Kidney epithelial cell (primary cell): ENCODE results near the gene RFFL. TPM values are rescaled to one million over a fixed set of nuclear protein-coding genes. Genes with fewer than 3 reads are reported as not detected.
"Not testable (repeated sequence)": the region's sequence is repeated elsewhere in the genome, so short reads cannot be mapped to it uniquely, and the experiment has no call there.

Experiments used
- DNase-seq: peaks from one replicate; pipeline ENCODE4 v3.0.0-alpha.2; 2010; ENCODE audit warnings: low read depth
- H3K27me3 ChIP-seq: 2 replicates; pipeline ENCODE4 v1.6.0; 2011; ENCODE audit warnings: low read length; ENCODE audit not compliant: control insufficient read depth, insufficient read depth
- H3K36me3 ChIP-seq: 2 replicates; pipeline ENCODE4 v1.5.1; 2011; ENCODE audit warnings: low read length; ENCODE audit not compliant: control insufficient read depth, insufficient read depth
- H3K4me3 ChIP-seq: 2 replicates; pipeline ENCODE4 v1.5.1; 2011; ENCODE audit warnings: low read depth, mild to moderate bottlenecking, control low read depth, low read length
- CTCF ChIP-seq: IDR thresholded peaks from 2 replicates; pipeline ENCODE4 v1.5.1; 2011; ENCODE audit warnings: mild to moderate bottlenecking, moderate library complexity, low read length, control low read depth, inconsistent platforms; ENCODE audit not compliant: insufficient read depth, poor library complexity, severe bottlenecking
- total RNA-seq: library from RNA; depleted of rRNA; stranded (reverse); fragments of >200 nt; gene quantifications from 2 replicates; pipeline ENCODE4 v1.2.3, GENCODE V29; 2015

The RFFL gene, protein sequence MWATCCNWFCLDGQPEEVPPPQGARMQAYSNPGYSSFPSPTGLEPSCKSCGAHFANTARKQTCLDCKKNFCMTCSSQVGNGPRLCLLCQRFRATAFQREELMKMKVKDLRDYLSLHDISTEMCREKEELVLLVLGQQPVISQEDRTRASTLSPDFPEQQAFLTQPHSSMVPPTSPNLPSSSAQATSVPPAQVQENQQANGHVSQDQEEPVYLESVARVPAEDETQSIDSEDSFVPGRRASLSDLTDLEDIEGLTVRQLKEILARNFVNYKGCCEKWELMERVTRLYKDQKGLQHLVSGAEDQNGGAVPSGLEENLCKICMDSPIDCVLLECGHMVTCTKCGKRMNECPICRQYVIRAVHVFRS
- 13.8 and 14.1 TPM in 2 replicates for total RNA-seq

DNA sequence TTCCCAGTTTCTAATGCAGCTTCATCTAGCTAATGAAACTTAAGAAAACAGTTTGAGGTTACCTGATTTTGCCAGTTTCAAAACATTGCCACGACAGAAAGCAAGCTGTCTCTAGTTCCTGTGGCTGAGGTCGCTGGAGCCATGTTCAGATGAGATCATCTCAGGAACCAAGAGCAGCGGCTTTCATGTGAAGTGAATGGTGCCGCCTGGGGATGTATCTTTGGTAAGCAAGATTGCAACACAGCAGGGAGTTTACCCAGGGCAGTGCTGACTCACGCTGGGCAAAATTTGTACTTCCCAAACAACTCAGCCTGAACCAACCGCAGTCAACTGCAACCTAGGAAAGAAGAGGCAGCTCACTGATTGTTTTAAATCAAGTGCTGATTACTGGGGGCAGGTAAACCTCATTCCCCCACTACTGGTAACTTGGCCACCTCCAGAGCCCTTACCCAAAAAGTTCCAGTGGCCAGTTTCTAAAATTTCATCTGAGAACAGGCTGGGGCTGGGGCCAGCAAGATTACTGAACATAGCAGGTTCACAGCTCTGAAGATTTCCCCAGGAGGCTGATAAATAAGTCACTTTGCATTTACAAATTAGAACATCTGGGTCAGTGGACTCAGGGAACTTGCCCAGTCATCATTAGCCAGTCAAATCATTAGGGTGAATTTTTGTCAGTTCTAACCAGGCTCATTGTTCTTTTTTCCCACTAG, at the start of gene RFFL:
Gene RFFL, minus strand, starts transcription at position 194 of the 710 bp plus-strand sequence. CDS start 37,154 bp downstream, outside the sequence.
- Histone ChIP-seq H3K4me3 (no peak within 1 kb of the TSS), H3K27me3 (no peaks in the 10 kb centered on the region), H3K36me3 (no peaks in the 10 kb centered on the region)
- DNase-seq = peak; percentile 99
- TF ChIP-seq CTCF = peak; percentile 25

DNA sequence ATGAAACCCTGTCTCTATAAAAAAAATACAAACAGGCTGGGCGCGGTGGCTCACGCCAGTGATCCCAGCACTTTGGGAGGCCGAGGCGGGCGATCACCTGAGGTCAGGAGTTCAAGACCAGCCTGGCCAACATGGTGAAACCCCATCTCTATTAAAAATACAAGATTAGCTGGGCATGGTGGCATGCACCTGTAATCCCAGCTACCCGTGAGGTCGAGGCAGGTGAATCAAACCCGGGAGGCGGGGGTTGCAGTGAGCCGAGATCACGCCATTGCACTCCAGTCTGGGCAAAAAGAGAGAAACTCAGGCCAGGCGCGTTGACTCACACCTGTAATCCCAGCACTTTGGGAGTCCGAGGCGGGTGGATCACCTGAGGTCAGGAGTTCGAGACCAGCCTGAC, 47.3 kb upstream of the RFFL start:
- not testable (repeated sequence) for H3K36me3 ChIP-seq, DNase-seq

GRCh38 chr17:35104844-35105450, 41.4 kb upstream of the RFFL start:
- TF ChIP-seq CTCF = no peak
- no peaks in the 10 kb centered on the region for H3K36me3 ChIP-seq
- no peak for DNase-seq

More for the DNA sequence above, 47.3 kb upstream of the RFFL start:
- not testable (repeated sequence) for H3K27me3 ChIP-seq, H3K4me3 ChIP-seq

DNA sequence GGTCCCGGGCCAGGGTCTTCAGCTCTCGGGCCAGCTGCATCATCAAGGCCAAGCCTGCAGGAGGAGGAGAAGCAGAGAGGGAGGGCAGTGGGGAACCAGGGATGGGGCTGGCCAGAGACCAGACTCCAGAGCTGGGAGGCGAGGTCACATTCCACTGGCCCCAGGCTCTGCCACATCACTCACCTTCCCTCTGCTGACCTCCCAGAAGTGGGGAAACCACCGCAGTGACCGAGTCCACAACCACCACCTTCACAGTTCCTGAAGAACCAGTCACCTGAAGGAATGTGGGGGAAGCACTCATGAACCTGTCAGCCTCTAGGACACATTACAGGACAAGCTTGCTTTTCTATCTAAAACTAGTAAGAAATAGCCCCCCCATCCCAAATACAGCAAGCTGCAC, 39.8 kb upstream of the RFFL start:
- H3K36me3 ChIP-seq = no peaks in the 10 kb centered on the region
- DNase-seq = no peak
- no peak overlapping the region for H3K4me3 ChIP-seq
- TF ChIP-seq CTCF = no peak
- no peaks in the 10 kb centered on the region for H3K27me3 ChIP-seq

More at GRCh38 chr17:35104844-35105450, 41.4 kb upstream of the RFFL start:
- no peaks in the 10 kb centered on the region for H3K27me3 ChIP-seq
- no peak overlapping the region for H3K4me3 ChIP-seq

DNA sequence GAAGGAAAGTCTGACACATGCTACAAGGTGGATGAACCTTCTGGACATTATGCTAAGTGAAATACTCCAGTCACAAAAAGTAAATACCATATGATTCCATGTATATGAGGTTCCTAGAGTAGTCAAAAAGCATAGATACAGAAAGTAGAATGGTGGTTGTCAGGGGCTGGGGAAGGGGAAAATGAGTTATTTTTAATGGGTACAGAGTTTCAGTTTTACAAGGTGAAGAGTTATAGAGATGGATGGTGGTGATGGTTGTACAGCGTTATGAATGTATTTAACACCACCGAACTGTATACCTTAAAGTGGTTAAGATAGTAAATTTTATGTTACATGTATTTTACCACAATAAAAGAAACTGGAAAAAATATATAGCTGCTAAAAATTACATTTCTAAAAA, 38.2 kb upstream of the RFFL start:
- TF ChIP-seq CTCF = no peak
- no peak for DNase-seq
- Histone ChIP-seq H3K4me3 (no peak overlapping the region), H3K36me3 (no peaks in the 10 kb centered on the region), H3K27me3 (no peaks in the 10 kb centered on the region)

DNA sequence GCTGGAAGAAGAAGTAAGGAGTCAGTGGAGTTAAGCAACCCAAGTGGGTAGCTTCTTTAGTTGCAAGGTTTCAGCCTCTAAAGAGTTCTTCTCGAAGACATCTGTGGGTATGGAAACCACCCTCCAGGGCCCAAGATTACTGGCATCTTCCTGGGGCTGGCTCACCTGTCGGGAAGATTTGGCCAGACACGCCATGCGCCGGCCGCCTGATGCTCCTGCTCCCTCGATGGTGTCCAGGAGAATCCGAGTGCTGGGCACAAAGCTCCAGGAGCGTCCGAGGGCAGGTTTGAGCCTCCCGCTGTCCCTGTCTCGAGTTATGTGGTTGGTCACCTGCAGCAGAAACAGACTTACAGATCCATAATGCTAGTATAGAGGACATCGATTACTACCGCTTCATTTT, 37.5 kb upstream of the RFFL start:
- no peaks in the 10 kb centered on the region for H3K36me3 ChIP-seq
- H3K4me3 ChIP-seq = no peak overlapping the region
- DNase-seq = no peak
- TF ChIP-seq CTCF = no peak
- no peaks in the 10 kb centered on the region for H3K27me3 ChIP-seq
